Activated T-helper 1 cell treated with Interleukin-2 at 50 U/mL for 16 hours (primary cell): ENCODE results near the gene ZNF524.

Source experiments
- DNase-seq: peaks from one replicate; pipeline ENCODE4 v3.0.0-alpha.2; 2020; ENCODE audit warnings: low read depth

ZNF524 gene

DNA sequence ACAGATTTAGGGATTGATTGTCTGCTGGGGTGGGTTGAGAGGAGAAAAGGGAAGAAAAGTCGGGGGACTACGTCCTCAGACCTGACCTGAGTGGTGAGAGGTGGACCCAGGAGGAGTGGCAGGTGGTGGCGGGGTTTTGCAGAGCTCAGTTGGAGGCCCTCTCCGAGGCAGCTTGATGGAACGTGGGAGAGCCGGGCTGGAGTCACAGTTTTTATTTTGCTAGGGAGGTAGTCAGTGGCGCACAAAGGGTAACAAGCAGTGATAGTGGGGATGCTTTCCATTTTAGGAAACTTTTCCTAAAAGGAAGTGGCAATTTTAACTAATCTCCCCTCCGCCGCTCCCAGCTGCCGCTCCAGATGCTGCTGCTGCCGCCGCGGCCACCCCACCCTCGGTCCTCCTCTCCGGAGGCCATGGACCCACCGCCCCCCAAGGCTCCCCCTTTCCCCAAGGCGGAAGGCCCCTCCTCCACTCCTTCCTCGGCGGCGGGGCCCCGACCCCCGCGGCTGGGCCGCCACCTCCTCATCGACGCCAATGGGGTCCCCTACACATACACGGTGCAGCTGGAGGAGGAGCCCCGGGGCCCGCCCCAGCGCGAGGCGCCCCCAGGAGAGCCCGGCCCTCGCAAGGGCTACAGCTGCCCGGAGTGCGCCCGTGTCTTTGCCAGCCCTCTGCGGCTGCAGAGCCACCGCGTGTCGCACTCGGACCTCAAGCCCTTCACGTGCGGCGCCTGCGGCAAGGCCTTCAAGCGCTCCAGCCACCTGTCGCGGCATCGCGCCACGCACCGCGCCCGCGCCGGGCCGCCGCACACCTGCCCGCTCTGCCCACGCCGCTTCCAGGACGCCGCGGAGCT lies 42.3 kb downstream of the ZNF524 start:
- no peak for DNase-seq

DNA sequence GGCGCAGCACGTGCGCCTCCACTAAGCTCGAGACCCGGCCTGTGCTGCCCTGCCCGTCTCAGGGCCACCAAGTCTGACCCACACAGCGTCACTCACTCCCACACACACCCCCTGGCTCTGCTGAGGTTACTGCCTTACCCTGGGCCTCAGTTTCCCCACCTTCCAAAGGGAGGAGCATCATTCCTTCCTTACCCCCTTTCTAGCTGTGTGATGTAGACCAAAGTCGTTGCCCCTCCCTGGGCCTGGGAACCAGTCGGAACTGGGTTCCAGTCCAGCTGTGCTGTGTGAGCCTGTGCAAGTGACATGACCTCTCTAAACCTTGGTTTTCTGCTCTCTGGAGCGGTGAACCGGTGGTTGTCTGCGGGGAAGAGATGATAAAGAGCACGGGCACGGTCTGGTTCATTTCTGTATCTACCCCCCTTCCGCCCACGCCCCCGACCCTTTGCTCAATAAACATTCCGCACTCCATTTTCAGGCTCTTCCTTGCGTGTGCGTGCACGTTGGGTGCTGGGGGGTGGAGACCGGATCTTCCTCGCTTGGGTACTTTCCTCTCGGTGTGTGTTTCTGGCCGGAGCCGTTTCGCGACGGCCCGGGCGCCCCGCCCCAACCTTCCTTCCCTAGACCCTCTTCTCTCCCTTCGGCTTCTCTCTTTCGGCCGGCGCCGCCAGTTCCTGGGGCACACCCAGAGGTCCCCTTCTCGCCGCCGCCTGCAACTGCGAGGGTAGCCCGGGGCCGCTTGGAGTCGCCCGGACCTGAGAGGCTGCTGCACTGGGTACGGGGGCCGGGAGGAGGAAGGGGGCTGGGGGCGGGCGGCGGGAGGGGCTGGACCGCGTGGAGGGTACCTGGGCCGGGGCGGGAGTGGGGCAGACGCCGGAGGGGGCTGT lies 43.2 kb downstream of the ZNF524 start, which contains the start of gene ZNF581:
TSS of gene ZNF581 (plus strand) at position 647 of the 884 bp plus-strand sequence. CDS start 923 bp downstream, outside the sequence.
- DNase-seq = peak; percentile 72

DNA sequence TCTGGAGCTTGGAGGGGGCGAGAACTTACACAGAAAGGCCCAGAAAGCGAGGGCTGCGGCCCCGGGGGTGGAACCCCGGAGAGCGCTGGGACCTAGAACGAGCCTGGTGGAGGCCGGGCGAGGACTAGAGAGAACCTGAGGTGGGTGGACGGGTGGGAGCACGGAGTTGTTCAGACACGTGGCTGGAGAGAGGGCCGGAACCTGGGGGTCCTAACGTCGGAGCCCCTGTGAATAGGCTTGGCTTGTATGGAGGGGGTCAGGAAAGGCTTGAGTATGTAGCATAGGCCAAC lies 43.7 kb downstream of the ZNF524 start:
- no peak for DNase-seq

DNA sequence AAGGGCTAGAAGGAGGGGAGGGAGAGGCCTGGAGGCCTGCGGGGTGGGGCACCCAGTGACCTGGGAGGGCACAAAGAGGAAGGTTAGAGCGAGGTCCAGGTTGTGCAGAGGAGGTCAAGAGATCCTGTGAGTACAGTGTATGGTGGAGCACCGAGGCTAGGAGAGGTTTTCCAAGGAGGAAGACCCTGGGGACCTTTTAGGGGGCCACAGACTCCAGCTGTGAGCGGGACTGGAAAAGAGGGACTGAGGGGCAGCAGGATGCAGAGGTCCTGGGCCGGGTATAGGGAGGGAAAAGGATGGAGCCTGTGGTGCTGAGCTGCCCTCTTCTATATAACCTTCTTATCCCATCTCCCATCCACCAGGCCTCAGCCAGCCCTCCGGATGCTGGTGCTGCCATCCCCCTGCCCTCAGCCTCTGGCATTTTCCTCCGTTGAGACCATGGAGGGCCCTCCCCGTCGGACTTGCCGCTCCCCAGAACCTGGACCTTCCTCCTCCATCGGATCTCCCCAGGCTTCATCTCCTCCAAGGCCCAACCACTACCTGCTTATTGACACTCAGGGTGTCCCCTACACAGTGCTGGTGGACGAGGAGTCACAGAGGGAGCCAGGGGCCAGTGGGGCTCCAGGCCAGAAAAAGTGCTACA lies 44.2 kb downstream of the ZNF524 start:
- DNase-seq = no peak

DNA sequence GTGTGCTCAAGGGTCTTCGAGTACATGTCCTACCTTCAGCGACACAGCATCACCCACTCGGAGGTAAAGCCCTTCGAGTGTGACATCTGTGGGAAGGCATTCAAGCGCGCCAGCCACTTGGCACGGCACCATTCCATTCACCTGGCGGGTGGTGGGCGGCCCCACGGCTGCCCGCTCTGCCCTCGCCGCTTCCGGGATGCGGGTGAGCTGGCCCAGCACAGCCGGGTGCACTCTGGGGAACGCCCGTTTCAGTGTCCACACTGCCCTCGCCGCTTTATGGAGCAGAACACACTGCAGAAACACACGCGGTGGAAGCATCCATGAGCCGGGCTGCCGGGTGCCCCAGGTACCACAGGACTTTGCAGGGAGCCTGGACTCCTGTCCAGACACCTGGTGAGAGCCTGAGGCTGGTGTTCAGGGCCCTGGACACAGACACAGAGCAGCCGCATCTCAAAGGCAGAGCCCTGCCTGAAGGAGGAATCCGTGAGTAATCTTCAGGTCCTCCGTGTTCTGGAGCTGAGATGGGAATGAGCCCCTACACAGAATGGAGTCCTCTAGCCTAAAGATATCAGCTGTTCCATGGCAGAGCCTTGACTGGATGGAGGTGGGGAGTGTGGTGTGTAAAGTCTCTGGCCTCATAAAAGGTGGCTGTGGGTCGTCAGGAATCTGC lies 44.9 kb downstream of the ZNF524 start:
- no peak for DNase-seq

DNA sequence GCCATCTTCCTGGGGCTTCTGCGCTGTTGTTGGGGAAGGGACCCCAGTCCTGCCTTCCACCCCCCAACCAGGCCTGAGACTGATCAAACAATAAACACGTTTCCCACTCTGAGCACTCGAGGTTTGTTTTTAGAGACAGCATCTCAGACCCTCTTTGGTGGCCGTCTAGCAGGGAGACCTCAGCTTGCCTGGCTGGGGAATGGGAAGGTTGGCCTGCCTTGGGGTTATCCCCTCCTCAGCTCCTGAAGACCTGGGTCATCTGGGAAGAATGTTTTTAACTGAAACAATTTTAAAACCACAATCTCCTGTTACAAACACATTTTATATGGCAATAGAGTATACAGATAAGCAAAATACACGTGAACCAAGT lies 45.4 kb downstream of the ZNF524 start:
- no peak for DNase-seq

DNA sequence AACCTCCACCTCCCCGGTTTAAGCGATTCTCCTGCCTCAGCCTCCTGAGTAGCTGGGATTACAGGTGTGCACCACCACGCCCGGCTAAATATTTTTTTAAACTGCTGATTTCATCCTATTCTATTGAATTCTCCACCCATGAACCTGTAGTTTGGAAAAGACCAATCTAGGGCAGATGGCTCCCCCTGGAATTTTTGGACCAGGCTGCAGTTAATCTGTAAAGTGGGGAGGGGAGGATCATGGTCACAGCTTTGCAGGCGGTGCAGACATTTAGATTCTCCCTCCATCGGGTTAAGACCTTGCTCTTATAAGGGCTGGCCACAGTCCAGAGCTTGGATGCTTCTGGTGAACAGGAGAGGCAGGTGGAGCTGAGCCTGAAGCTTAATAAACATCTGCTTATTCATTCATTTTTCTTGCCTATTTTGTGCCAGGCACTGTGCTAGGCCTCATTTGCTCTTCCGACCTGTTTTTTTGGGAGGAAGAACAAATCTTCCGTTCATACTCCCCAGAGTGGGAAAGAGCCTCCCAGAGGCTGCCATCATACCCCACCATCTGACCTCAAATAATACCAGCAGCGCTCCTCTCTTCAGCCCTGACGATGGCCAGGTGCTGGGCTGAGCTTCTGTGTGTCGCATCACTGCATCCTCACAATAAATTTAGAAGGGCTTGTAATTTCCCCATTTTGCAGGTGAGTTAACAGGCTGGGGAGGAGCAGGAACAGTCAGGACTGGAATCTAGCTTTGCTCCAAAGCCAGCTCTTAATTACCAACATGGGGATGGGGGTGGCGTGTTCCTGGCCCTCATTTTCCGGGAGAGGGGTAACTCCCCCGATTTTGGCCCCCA lies 47.0 kb downstream of the ZNF524 start:
- no peak for DNase-seq

DNA sequence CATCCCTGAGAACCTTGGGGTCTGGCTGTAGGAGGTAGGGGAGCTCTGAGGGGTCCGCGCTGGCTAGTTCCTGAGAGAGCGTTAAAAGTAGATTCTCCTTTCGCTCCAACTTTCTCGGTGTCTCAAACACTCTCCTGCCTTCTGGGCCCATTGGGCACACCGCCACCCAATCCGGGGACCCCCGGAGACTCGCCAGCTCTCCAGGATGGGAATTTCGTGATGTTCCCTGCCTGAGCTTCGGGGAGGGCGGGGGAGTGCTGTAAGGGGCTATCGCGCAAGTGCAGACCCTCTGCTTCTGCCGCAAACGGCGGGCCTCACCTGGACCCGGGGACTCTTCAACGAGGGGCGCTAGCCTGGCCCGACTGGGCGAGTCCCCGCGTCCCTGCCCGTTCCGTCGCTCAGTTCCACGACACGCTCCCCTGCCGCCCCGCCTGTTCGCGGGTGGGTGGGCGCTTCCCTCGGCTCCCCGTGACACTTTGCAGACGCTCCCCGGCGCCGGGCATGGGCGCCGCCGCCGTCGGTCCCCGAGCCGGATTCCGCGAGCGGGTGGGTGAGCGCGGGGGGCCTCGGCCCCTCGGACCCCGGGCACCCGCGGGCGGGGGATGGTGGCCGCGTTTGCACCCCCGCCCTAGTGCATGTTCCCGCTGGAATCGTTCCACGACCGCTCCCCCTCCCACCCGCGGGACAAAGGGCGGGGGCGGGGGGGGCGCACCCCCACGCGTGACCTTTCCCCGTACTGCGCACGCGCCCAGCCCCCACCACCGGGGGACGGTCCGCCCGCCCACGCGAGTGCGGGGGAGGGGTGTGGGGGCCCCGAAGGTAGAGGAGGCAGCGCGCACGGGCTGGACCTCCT lies 47.9 kb downstream of the ZNF524 start, which contains the start of gene CCDC106:
TSS of gene CCDC106 (plus strand) at position 481 of the 853 bp plus-strand sequence. CDS start 835 bp downstream, outside the sequence.
- DNase-seq = no peak

DNA sequence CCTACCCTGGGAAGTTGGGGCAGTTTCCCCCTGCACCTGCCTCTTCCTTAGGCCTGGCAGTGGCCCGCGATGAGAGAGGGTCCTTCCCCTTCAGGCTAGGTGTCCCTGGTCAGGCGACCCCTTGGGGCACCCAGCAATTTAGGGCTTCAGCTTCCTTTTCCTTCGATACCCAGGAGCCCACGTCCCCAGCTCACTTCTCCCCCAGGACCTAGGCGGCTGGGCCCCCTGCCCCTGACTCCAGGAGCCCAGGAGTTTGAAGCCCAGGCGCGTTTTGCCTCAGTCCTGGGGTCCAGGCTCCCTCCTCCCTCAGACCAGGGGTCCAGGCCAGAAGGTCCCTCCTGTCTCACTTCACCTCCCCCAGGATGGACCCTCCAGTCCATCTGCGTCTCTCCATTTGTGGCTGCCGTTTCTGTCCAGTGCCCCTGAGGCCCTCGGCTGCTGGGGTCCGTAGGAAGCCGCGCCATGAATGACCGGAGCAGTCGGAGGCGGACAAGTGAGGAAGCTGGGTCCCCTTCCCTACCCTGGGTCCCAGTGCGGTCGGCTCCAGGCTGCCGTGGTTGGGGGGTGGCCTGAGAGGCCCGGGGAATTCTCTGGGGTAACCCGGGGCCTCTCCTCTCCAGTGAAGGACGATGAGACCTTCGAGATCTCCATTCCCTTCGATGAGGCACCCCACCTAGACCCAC lies 48.6 kb downstream of the ZNF524 start:
- DNase-seq = no peak

DNA sequence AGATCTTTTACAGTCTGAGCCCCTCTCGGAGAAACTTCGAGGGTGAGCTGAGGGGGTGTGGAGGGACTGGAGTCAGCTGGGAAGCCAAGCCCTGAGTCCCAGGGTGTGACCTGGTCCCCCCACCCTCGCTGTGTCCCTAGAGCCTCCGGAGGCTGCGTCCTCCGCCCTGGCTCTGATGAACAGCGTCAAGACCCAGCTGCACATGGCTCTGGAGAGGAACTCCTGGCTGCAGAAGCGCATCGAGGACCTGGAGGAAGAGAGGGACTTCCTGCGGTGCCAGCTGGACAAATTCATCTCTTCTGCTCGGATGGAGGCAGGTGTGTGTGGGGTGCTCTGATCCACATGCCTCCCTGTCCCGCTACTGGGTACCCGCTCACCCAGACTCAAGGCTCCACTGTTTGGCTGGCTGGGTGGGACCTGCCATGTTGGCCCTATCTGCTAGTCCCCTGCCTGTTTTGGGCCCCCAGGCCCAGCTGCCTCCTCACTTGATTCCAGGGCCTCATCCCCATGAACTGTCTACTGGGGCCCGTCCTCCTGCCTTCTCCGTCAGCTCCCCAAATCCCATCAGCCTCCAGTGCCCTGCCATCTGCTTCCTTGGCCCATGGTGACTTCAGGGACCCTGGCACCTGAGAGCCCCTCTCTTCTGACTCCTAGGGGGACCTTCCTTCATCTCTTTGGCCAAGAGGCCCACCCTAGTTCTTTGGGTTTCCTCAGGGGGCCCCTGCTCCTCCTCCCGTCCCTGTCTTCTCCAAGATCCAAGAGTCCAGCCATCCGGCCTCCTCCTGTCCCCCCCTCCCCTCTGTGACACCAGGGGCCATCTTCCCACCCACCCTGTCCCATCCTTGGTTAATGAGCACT lies 49.4 kb downstream of the ZNF524 start:
- DNase-seq = no peak

DNA sequence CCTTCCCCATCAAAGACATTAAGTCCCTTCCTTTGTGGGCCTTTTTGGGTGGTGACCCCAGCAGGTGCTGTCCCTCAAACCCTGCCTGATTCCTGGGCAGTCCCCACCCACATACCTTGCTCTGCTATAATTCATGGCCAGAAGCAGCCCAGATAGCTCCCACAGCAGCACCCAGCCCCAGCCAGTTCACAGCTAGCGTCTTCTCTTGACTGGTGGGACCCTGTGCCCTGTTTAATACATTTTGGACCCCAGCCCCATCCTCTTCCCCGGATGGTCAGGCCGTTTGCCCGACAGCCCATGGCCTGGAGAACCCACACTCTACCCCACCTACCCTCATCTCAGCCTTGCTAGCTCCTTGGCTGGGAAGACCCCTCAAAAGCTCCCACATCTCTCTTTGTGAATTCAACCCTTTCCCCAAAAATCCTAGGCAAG lies 50.1 kb downstream of the ZNF524 start:
- DNase-seq = no peak

DNA sequence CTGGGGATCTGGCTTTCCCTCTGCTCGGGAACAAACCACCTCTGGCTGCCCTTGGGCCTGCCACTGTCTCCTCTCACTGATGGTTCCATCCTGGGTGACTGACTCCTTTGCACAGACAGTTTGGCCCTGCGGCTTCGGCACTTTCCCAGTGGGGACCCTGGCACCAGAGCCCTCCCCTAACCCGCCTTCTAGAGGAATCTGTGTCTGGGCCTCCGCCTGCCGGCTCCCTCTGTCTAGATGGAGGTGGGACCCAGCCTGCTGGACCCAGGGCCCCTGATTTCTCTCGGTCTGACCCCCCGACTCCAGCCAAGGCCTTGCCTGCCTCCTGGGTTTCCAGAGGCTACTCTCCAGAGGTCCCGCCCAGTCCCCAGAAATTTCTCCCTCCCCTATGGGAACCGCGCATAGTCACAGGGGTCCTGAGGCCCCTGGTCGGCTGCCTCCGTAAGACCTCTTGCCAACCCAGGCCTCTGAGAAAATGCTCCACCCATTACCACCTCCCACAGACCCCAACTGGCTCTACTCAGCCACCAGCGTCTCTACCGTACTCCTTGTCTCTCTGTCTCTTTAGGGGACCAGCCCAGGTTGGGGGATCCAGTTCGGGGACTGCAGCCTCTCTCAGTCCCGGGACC lies 50.6 kb downstream of the ZNF524 start:
- DNase-seq = no peak

DNA sequence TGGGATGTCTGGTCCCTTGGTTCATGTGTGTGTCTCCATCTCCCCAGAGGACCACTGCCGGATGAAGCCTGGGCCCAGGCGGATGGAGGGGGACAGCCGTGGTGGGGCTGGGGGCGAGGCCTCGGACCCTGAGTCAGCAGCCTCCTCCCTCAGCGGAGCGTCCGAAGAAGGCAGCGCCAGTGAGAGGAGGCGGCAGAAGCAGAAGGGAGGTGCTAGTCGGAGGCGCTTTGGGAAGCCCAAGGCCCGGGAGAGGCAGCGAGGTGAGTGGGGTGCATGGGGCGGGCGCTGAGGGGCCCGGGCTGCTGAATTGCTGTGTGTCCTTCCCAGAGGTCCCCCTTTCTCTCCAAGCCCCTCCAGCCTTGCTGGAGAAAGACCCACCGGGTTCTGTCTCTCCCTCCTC lies 51.1 kb downstream of the ZNF524 start:
- DNase-seq = no peak

DNA sequence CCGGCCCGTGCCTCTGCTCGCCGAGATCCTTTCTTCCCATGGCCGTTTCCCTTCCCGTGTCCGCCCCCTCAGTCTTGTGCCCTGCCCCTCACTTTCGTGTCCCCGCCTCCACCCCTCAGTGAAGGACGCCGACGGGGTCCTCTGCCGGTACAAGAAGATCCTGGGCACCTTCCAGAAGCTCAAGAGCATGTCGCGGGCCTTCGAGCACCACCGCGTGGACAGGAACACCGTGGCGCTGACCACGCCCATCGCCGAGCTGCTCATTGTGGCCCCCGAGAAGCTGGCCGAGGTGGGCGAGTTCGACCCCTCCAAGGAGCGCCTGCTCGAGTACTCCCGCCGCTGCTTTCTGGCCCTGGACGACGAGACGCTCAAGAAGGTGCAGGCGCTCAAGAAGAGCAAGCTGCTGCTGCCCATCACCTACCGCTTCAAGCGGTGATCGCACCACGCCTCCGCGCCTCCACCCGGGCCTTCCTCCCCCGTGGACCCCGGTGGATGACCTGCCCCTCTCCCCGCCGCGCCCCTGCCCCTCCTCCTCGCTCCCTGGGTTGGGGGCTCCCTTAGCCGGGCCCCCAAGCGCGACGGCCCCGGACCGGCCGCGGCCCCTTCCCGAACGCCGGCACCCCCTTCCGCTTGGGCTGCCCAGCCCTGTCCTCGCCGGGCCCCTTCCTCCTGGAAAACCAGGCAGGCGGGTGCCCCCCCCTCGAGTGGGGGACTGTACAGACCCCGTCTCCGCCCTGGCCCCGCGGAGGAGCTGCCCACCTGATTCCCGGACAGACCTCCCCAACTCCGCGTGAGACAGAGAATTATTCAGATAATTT lies 52.4 kb downstream of the ZNF524 start:
- DNase-seq = no peak
